Lower leg skin (tissue), 3 donors: Measurements from ENCODE around the gene PYCR2.

Experiments used
- CTCF ChIP-seq, 3 donors: fragments of 450-650 bp; IDR thresholded peaks; one replicate each; pipeline ENCODE4 v1.5.1; 2016; ENCODE audit warnings: antibody characterized with exemption in 3 of 3, mild to moderate bottlenecking in 3 of 3, moderate library complexity in 2 of 3
- POLR2A ChIP-seq, 2 donors: fragments of 450-650 bp; IDR thresholded peaks; one replicate each; pipeline ENCODE4 v1.6.1; 2016 to 2017; ENCODE audit warnings: antibody characterized with exemption in 2 of 2, mild to moderate bottlenecking in 1 of 2, moderate library complexity in 1 of 2

GRCh38 chr1:225882694-225883615 is 41.1 kb downstream of the PYCR2 start:
- TF ChIP-seq CTCF (IDR thresholded peaks at IDR 0.05) = no peak
- TF ChIP-seq POLR2A (IDR thresholded peaks at IDR 0.05) = no peak
